PC-9 (cell line): ENCODE results near the gene INTS1.

Source experiments
- CTCF ChIP-seq: fragments of 200-600 bp; sonication (generic); conservative IDR thresholded peaks from 2 replicates; pipeline ENCODE4 v1.6.1; 2017; ENCODE audit warnings: mixed run types, antibody characterized with exemption, mild to moderate bottlenecking, moderate library complexity
- EZH2 ChIP-seq: fragments of 200-600 bp; sonication (generic); IDR thresholded peaks from 2 replicates; pipeline ENCODE4 v1.8.0; 2017; ENCODE audit warnings: antibody characterized with exemption, low read depth

- TF ChIP-seq CTCF (no peak), EZH2 (no peak)
Measured at GRCh38 chr7:1474736-1475135, 29.5 kb downstream of the INTS1 start.
